GM23248 (cell line): Measurements from ENCODE around the gene LHB.

Source experiments
- EZH2 ChIP-seq: fragments of 200-600 bp; sonication (generic); IDR thresholded peaks from 2 replicates; pipeline ENCODE4 v1.6.1; 2018; ENCODE audit warnings: antibody characterized with exemption, mild to moderate bottlenecking; ENCODE audit not compliant: insufficient read depth, poor library complexity, severe bottlenecking
- EZH2phosphoT487 ChIP-seq: fragments of 200-600 bp; sonication (generic); IDR thresholded peaks from 2 replicates; pipeline ENCODE4 v1.6.1; 2018; ENCODE audit warnings: antibody characterized with exemption, moderate library complexity, mild to moderate bottlenecking, low read depth; ENCODE audit not compliant: insufficient read depth

- TF ChIP-seq EZH2, result no peak
- TF ChIP-seq EZH2phosphoT487, result no peak
Observed at GRCh38 chr19:48988860-48989259, 28.0 kb downstream of the LHB start.
